Omental fat pad (tissue), 4 donors: ENCODE data around the gene OPRL1. TPM values are rescaled to one million over a fixed set of nuclear protein-coding genes. Genes with fewer than 3 reads are reported as not detected.

ENCODE experiments used
- ATAC-seq: fragments of 150-250 bp; one replicate; pipeline ENCODE4 v1.9.1; 2016; ENCODE audit warnings: mild to moderate bottlenecking, moderate library complexity; ENCODE audit not compliant: low FRiP score
- DNase-seq: peaks from one replicate; pipeline ENCODE4 v3.0.0-alpha.2; 2019; ENCODE audit warnings: low spot score
- total RNA-seq, 4 donors: library from RNA; depleted of rRNA; stranded (reverse); fragments of >200 nt; gene quantifications; one replicate each; pipeline ENCODE4 v1.1.0, GENCODE V29; 2016
- TF ChIP-seq, protein P1 (sequence below), 3 donors: fragments of 450-650 bp; IDR thresholded peaks; one replicate each; pipeline ENCODE4 v1.5.1; 2016 to 2017; ENCODE audit warnings: antibody characterized with exemption in 3 of 3, mild to moderate bottlenecking in 3 of 3, moderate library complexity in 2 of 3

OPRL1 gene
- total RNA-seq, 4 donors from 2014 or later = 0.96 to 4.4 (median 1.4) TPM

DNA sequence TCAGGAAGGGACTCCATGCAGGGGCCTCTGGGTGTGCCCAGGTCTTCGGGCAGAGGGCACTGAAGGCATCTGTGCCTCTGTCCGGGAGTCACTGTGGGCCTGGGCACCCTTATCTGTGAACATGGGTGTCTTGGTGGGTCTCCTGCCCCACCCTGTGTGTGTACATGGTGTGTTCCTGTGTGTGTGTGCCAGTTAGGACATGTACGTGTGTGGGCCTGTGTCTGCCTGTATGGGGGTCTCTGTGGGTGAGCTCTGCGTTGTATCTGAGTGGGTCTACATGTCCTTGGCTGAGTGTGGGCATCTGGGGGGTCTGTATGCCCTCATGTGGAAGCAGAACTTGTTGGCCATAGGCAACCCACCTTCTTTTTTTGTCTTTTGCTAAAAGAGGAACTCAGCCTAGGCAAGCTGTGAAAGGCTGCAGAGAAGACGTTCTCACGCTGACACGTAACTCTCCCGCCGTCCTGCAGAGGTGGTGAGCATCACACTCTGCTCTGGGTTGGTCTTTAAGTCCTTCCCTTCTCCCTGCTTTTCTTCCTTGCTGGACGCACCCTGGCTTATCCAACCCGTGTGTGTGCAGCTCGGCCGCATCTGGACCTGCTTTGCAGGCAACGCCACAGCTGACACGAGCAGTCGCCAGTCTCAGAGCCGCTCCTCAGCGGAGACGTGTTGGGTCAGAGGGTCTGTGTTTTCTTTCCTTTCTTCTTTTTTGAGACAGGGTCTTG, 28.0 kb downstream of the OPRL1 start:
- TF ChIP-seq, protein P1, sequence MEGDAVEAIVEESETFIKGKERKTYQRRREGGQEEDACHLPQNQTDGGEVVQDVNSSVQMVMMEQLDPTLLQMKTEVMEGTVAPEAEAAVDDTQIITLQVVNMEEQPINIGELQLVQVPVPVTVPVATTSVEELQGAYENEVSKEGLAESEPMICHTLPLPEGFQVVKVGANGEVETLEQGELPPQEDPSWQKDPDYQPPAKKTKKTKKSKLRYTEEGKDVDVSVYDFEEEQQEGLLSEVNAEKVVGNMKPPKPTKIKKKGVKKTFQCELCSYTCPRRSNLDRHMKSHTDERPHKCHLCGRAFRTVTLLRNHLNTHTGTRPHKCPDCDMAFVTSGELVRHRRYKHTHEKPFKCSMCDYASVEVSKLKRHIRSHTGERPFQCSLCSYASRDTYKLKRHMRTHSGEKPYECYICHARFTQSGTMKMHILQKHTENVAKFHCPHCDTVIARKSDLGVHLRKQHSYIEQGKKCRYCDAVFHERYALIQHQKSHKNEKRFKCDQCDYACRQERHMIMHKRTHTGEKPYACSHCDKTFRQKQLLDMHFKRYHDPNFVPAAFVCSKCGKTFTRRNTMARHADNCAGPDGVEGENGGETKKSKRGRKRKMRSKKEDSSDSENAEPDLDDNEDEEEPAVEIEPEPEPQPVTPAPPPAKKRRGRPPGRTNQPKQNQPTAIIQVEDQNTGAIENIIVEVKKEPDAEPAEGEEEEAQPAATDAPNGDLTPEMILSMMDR (IDR thresholded peaks at IDR 0.05) = no peak
- DNase-seq (peak; percentile 14), ATAC-seq (no peak)

DNA sequence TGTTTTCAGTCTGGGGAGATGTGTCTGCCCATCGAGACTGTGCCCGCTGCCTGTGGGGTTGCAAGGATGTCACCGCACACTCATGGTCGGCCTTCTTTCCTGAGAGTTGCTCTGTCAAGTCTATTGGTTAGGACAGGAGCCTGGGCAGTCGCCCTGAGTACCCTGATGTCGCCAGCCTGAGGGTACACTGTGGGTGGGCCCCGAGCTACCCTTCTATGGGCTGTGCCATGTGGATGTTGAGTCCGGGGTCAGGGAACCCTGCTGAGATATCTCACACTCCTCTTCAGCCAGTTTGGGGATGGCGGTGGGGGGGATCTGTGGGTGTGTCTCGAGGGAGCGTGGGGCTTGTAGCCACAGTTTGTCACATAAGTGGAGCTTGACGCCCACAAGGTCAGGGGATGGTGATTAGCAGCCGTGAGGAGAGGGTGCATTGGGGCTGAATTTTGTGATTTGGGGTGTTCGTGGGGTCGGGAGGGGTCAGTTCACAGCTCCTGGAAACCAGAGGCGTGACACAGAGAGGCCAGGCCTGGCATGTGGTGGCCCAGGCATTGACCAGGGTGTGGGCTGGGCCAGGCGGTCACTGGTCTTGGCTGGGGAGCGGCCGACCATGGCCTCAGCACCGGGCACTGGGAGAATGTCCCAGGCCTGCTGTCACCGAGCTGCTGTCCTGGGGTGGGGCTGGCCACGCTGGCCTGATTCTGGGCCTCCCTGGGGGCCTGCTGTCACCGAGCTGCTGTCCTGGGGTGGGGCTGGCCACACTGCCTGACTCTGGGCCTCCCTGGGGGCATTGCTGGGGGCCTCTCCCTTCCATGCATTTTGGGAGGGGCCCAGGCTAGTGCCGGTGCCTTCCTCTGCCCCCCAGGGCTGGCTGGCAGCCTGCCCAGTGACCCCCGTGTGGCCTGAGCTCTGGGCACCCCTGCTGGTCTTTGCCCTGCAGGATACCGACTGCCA, 29.1 kb downstream of the OPRL1 start:
- ATAC-seq (no peak), DNase-seq (peak; percentile 13)
- TF ChIP-seq, protein P1 (IDR thresholded peaks at IDR 0.05) = no peak

DNA sequence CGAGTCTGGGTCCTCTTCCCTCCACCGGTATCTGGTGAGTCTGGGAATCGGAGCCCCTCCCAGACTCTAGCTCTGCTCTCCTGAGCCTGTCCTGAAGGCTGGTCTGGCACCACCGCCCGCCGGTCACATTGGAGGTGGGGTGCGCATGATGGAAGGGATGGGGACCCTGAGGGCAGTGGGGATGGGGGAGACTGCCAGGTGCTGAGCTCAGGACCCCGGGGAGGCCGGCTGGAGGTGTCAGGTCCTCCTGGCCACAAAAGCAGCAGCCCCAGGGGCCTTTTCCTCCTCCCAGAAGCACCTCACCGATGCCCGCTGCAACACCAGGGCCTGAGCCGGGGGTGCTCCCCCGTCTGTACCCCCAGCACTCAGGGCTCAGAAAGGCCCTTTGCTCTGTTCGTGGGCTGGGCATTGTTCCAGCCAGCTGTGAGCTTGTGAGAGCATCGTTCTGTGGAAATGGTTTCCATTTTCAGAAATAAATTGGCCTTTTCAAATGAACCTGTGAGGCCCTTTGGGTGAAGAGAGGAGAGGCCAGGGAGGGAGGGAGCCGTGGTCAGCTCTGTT, 30.0 kb downstream of the OPRL1 start:
- DNase-seq (peak; percentile 15), ATAC-seq (no peak)
- TF ChIP-seq, protein P1 (IDR thresholded peaks at IDR 0.05) = no peak

DNA sequence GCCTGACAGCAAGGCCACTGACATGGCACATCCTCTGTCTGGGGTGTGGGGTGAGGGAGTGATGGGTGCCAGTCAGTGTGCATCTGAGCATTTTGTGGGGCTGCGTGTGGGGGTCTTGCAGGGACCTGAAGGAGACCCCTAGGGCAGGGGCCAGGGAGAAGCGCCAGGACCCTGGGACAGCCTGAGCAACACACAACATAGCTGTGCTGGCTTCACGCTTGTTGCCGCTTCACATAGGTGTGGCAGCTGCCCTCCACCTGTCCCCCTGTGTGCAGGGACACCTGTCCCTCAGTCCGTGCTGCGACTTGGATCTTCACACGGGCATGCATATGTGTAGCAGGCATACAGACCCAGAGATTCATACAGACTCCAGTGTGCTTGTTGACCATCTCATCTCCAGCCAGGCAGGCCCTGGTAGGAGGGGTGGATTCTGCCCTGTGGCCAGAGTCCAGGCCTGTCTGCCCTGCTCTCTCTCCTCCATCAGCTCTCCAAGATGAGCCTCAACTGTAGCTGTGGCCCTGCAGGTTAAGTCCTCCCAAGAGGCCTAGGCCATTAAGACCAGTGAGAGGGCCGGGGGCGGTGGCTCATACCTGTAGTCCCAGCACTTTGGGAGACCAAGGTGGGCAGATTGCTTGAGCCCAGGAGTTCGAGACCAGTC, 30.7 kb downstream of the OPRL1 start:
- DNase-seq (peak; percentile 19), ATAC-seq (no peak)
- TF ChIP-seq, protein P1 (IDR thresholded peaks at IDR 0.05) = no peak

GRCh38 chr20:64111841-64112641, 32.2 kb downstream of the OPRL1 start:
- DNase-seq (peak; percentile 11), ATAC-seq (no peak)
- TF ChIP-seq, protein P1 (IDR thresholded peaks at IDR 0.05) = no peak
